CD14-positive monocyte (primary cell): ENCODE results near the gene FCRL5. TPM values are rescaled to one million over a fixed set of nuclear protein-coding genes. Genes with fewer than 3 reads are reported as not detected.

Experiments used
- DNase-seq, 3 donors: peaks; one replicate each; pipeline ENCODE4 v3.0.0-alpha.2; 2011 to 2022
- H2AFZ ChIP-seq: 2 replicates; pipeline ENCODE4 v1.6.0; 2012; ENCODE audit warnings: mild to moderate bottlenecking, low read depth, low read length, inconsistent platforms; ENCODE audit not compliant: insufficient read depth, poor library complexity, severe bottlenecking
- H3K27ac ChIP-seq, 2 donors: 1 replicate in 1 of 2; 2 replicates in 1 of 2; pipeline ENCODE4 v1.5.1; 2012 to 2013; ENCODE audit warnings: low read length in 2 of 2, control low read depth in 1 of 2, inconsistent platforms in 1 of 2, low read depth in 1 of 2, mild to moderate bottlenecking in 1 of 2
- H3K27me3 ChIP-seq, 2 donors: one replicate each; pipeline versions ENCODE4 v1.6.0 to v1.6.1; 2011 to 2013; ENCODE audit warnings: low read length in 2 of 2; ENCODE audit not compliant: control insufficient read depth in 2 of 2, insufficient read depth in 2 of 2
- H3K36me3 ChIP-seq, 2 donors: replicated peaks in 1 of 2; 1 replicate in 1 of 2; 2 replicates in 1 of 2; pipeline versions ENCODE4 v1.5.1 to v1.6.1; 2012 to 2013; ENCODE audit warnings: low read length in 2 of 2, control low read depth in 1 of 2, inconsistent platforms in 1 of 2, mild to moderate bottlenecking in 1 of 2; ENCODE audit not compliant: insufficient read depth in 2 of 2, control insufficient read depth in 1 of 2
- H3K4me1 ChIP-seq, 2 donors: 1 replicate in 1 of 2; 2 replicates in 1 of 2; pipeline versions ENCODE4 v1.5.1 to v1.6.1; 2012 to 2013; ENCODE audit warnings: low read length in 2 of 2, control low read depth in 1 of 2, inconsistent platforms in 1 of 2, mild to moderate bottlenecking in 1 of 2, moderate library complexity in 1 of 2; ENCODE audit not compliant: insufficient read depth in 2 of 2, control insufficient read depth in 1 of 2
- H3K4me2 ChIP-seq: replicated peaks from 2 replicates; pipeline ENCODE3; 2012; ENCODE audit warnings: low read length, moderate library complexity, mild to moderate bottlenecking; ENCODE audit not compliant: poor library complexity, severe bottlenecking; ENCODE audit errors: extremely low read depth
- H3K4me3 ChIP-seq, 3 experiments: fragments of 200-600 bp in 1 of 3; sonication (generic) in 1 of 3; replicated peaks in 1 of 3; 1 replicate in 2 of 3; 2 replicates in 1 of 3; pipeline ENCODE4 v1.5.1; 2011 to 2013; ENCODE audit warnings: low read length in 3 of 3, mild to moderate bottlenecking in 3 of 3, control low read depth in 2 of 3, low read depth in 2 of 3, inconsistent platforms in 1 of 3, moderate library complexity in 1 of 3
- H3K79me2 ChIP-seq: 2 replicates; pipeline ENCODE4 v1.6.0; 2012; ENCODE audit warnings: mild to moderate bottlenecking, control low read depth, inconsistent platforms, low read length, moderate library complexity; ENCODE audit not compliant: insufficient read depth
- H3K9ac ChIP-seq: 2 replicates; pipeline ENCODE4 v1.6.0; 2017; ENCODE audit warnings: low read length, mild to moderate bottlenecking; ENCODE audit not compliant: insufficient read depth, poor library complexity, severe bottlenecking
- H3K9me3 ChIP-seq, 2 donors: replicated peaks in 1 of 2; 1 replicate in 1 of 2; 2 replicates in 1 of 2; pipeline versions ENCODE4 v1.5.1 to v1.6.1; 2012 to 2013; ENCODE audit warnings: low read length in 2 of 2, control low read depth in 1 of 2; ENCODE audit not compliant: control insufficient read depth in 1 of 2, insufficient read depth in 1 of 2
- H4K20me1 ChIP-seq: 2 replicates; pipeline ENCODE4 v1.6.0; 2012; ENCODE audit warnings: mild to moderate bottlenecking, low read length, control low read depth, moderate library complexity; ENCODE audit not compliant: insufficient read depth
- H3K27ac Mint-ChIP-seq, 7 donors: one replicate each; pipeline ENCODE4 v1.8.0; 2020; ENCODE audit warnings: mild to moderate bottlenecking in 7 of 7, mixed read lengths in 7 of 7, moderate library complexity in 6 of 7, inconsistent platforms in 2 of 7
- H3K27me3 Mint-ChIP-seq, 3 donors: one replicate each; pipeline ENCODE4 v1.8.0; 2021 to 2022; ENCODE audit warnings: low read depth in 3 of 3, mild to moderate bottlenecking in 3 of 3, mixed read lengths in 3 of 3, moderate library complexity in 3 of 3, inconsistent platforms in 1 of 3
- H3K36me3 Mint-ChIP-seq, 2 donors: one replicate each; pipeline ENCODE4 v1.8.0; 2020; ENCODE audit warnings: mixed read lengths in 2 of 2, inconsistent platforms in 1 of 2, mild to moderate bottlenecking in 1 of 2
- H3K4me1 Mint-ChIP-seq: one replicate; pipeline ENCODE4 v1.8.0; 2020; ENCODE audit warnings: mild to moderate bottlenecking, mixed read lengths
- H3K4me3 Mint-ChIP-seq, 2 donors: one replicate each; pipeline ENCODE4 v1.8.0; 2020; ENCODE audit warnings: mild to moderate bottlenecking in 2 of 2, mixed read lengths in 2 of 2, moderate library complexity in 1 of 2
- H3K9me3 Mint-ChIP-seq, 7 donors: one replicate each; pipeline ENCODE4 v1.8.0; 2020 to 2022; ENCODE audit warnings: mixed read lengths in 7 of 7, mild to moderate bottlenecking in 6 of 7, moderate library complexity in 6 of 7, inconsistent platforms in 2 of 7
- WGBS: methylation state at CpG from one replicate; pipeline ENCODE4 v1.1.5; 2013; ENCODE audit warnings: missing lambda C conversion rate; ENCODE audit not compliant: insufficient coverage; 5-methylcytosine and 5-hydroxymethylcytosine counted together
- intact Hi-C, 2 donors: fragments of 100-400 bp; cut with micrococcal nuclease; formaldehyde crosslinking; loops; one replicate each; pipeline versions ENCODE4 v1.15.0 to v1.15.1; 2023
- polyA plus RNA-seq, 3 donors: library from polyadenylated mRNA; depleted of rRNA in 1 of 3; unstranded in 2 of 3; stranded (reverse) in 1 of 3; fragments of 300-500 nt in 2 of 3; fragments of >200 nt in 1 of 3; fragmentation: Illumina TruSeq in 2 of 3; gene quantifications; 1 replicate in 2 of 3; 2 replicates in 1 of 3; pipeline ENCODE4 v1.2.3, GENCODE V29; 2012 to 2021
- TF ChIP-seq, protein P1 (sequence below): fragments of 200-600 bp; IDR thresholded peaks from one replicate; pipeline ENCODE4 v1.8.0; 2022; ENCODE audit warnings: antibody characterized with exemption, mild to moderate bottlenecking

Gene FCRL5
- polyA plus RNA-seq, 3 donors = 0.06 to 0.25 TPM; not detected in 1

DNA sequence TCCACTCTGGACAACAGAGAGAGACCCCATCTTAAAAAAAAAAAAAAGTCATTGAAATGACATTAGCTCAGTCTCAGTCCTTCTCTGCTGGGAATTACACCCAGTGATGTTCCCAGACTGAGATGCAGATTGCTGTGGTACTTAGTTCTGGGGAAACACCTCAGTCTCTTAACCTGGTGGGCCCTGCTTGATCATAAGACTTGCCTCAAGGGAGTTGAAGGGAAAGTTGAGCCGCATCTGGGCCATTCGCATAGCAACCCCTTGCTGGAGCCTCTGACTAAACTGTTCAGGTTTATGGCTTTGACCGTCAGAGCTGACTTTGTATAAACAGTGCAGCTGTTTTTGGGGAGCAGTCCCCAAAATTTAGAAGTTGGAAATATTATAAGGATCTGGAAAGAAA lies 32.2 kb upstream of the FCRL5 start:
- H3K4me2 ChIP-seq = no peak overlapping the region
- no peaks in the 10 kb centered on the region for H3K36me3 ChIP-seq
- 93% methylated on average over 3 of the region's 3 CpGs for WGBS
- Mint-ChIP-seq H3K4me3 (peak overlapping the region in 1 of 2 donors; percentile 56), H3K27ac (no peak overlapping the region), H3K27me3 (peaks cover 70 to 92% (median 85%) of the 10 kb centered on the region in 3 donors), H3K9me3 (peaks cover 4 to 11% (median 8%) of the 10 kb centered on the region in 7 donors), H3K36me3 (no peaks in the 10 kb centered on the region), H3K4me1 (peaks cover 9% of the 10 kb centered on the region)
- TF ChIP-seq, protein P1, sequence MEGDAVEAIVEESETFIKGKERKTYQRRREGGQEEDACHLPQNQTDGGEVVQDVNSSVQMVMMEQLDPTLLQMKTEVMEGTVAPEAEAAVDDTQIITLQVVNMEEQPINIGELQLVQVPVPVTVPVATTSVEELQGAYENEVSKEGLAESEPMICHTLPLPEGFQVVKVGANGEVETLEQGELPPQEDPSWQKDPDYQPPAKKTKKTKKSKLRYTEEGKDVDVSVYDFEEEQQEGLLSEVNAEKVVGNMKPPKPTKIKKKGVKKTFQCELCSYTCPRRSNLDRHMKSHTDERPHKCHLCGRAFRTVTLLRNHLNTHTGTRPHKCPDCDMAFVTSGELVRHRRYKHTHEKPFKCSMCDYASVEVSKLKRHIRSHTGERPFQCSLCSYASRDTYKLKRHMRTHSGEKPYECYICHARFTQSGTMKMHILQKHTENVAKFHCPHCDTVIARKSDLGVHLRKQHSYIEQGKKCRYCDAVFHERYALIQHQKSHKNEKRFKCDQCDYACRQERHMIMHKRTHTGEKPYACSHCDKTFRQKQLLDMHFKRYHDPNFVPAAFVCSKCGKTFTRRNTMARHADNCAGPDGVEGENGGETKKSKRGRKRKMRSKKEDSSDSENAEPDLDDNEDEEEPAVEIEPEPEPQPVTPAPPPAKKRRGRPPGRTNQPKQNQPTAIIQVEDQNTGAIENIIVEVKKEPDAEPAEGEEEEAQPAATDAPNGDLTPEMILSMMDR = no peak
- no peak overlapping the region for H3K27ac ChIP-seq
- H3K9ac ChIP-seq = no peak overlapping the region
- no peak for DNase-seq
- peaks cover 6 to 12% of the 10 kb centered on the region in 2 donors for H3K9me3 ChIP-seq
- intact Hi-C loops = loop anchor here in 1 of 2 donors (5.0 to 10.0 kb wide), 2 partner anchors 100 to 363 kb away; no protein-coding TSS in a partner anchor
- H4K20me1 ChIP-seq = no peaks in the 10 kb centered on the region
- H3K4me1 ChIP-seq = no peaks in the 10 kb centered on the region
- H3K27me3 ChIP-seq = peaks cover 72 to 82% of the 10 kb centered on the region in 2 donors
- H2AFZ ChIP-seq = no peak overlapping the region
- no peaks in the 10 kb centered on the region for H3K79me2 ChIP-seq
- no peak overlapping the region for H3K4me3 ChIP-seq

DNA sequence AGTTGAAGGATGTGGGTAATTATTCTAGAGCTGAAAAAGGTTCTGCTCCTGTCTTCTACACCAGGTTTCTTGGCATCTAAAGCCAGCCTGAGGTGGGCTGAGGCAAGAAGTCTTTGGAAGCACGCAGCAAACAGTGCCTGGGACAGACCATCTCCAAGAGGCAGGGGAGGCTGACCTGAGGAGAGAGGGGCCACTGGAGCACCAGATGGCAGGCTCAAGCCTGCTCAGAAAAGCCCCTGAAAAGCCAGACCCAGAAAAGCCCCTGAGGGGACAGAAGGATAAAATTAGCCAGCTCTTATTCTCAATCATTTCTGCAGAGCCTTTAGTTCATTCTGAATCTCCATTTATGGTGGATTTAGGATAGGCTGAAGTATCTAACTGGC lies 28.5 kb upstream of the FCRL5 start:
- Histone ChIP-seq H3K4me1 (no peaks in the 10 kb centered on the region), H3K36me3 (no peaks in the 10 kb centered on the region), H3K9ac (no peak overlapping the region), H4K20me1 (no peaks in the 10 kb centered on the region), H3K79me2 (no peaks in the 10 kb centered on the region), H3K27ac (no peak overlapping the region), H3K4me3 (no peak overlapping the region), H3K27me3 (peaks cover 44 to 69% of the 10 kb centered on the region in 2 donors), H2AFZ (no peak overlapping the region), H3K9me3 (peaks cover 6 to 12% of the 10 kb centered on the region in 2 donors), H3K4me2 (no peak overlapping the region)
- Mint-ChIP-seq H3K4me1 (peaks cover 5% of the 10 kb centered on the region), H3K4me3 (peak overlapping the region in 1 of 2 donors; percentile 64), H3K36me3 (no peaks in the 10 kb centered on the region), H3K9me3 (peaks cover 4 to 11% (median 8%) of the 10 kb centered on the region in 7 donors), H3K27ac (no peak overlapping the region), H3K27me3 (peaks cover 51 to 83% (median 72%) of the 10 kb centered on the region in 3 donors)
- intact Hi-C loops = loop anchor here in 1 of 2 donors (5.0 to 10.0 kb wide), 2 partner anchors 104 to 366 kb away; no protein-coding TSS in a partner anchor
- TF ChIP-seq, protein P1 = no peak
- 90% methylated on average over 1 of the region's 1 CpG for WGBS
- DNase-seq = no peak
